Thyroid gland (tissue), 4 donors: ENCODE data around the gene RAB11FIP3. TPM values are rescaled to one million over a fixed set of nuclear protein-coding genes. Genes with fewer than 3 reads are reported as not detected.

Experiments
- DNase-seq, 2 donors: peaks; one replicate each; pipeline ENCODE4 v3.0.0-alpha.2; 2019
- H3K27ac ChIP-seq, 3 donors: fragments of 200-600 bp; sonication (generic); 1 replicate in 2 of 3; 2 replicates in 1 of 3; pipeline ENCODE4 v1.5.1; 2016 to 2019; ENCODE audit warnings: mild to moderate bottlenecking in 1 of 3, moderate library complexity in 1 of 3
- H3K27me3 ChIP-seq: fragments of 200-600 bp; sonication (generic); one replicate; pipeline ENCODE4 v1.5.1; 2019
- H3K36me3 ChIP-seq, 2 donors: fragments of 200-600 bp; sonication (generic); one replicate each; pipeline ENCODE4 v1.5.1; 2016 to 2019
- H3K4me1 ChIP-seq, 2 donors: fragments of 200-600 bp; sonication (generic); one replicate each; pipeline ENCODE4 v1.5.1; 2017 to 2019
- H3K4me3 ChIP-seq, 3 donors: fragments of 200-600 bp; sonication (generic); replicated peaks in 1 of 3; 1 replicate in 2 of 3; 2 replicates in 1 of 3; pipeline ENCODE4 v1.5.1; 2016; ENCODE audit warnings: mild to moderate bottlenecking in 1 of 3
- H3K9me3 ChIP-seq: fragments of 200-600 bp; sonication (generic); one replicate; pipeline ENCODE4 v1.5.1; 2017
- CTCF ChIP-seq, 6 experiments: fragments of 200-600 bp in 3 of 6; fragments of 450-650 bp in 3 of 6; sonication (generic) in 3 of 6; IDR thresholded peaks; one replicate each; pipeline ENCODE4 v1.5.1; 2016 to 2019; ENCODE audit warnings: antibody characterized with exemption in 6 of 6, mild to moderate bottlenecking in 2 of 6, inconsistent platforms in 1 of 6, moderate library complexity in 1 of 6
- POLR2A ChIP-seq, 2 donors: fragments of 450-650 bp; IDR thresholded peaks; one replicate each; pipeline ENCODE4 v1.6.1; 2017; ENCODE audit warnings: antibody characterized with exemption in 2 of 2, mild to moderate bottlenecking in 2 of 2, moderate library complexity in 1 of 2
- WGBS, 2 donors: methylation state at CpG; one replicate each; pipeline ENCODE4 v1.1.5; 2017; 5-methylcytosine and 5-hydroxymethylcytosine counted together
- intact Hi-C: fragments of 100-400 bp; cut with DNase I; formaldehyde crosslinking; loops from one replicate; pipeline ENCODE4 v1.15.1; 2023
- total RNA-seq, 4 donors: library from RNA; depleted of rRNA; stranded (reverse); fragments of >200 nt; gene quantifications; one replicate each; pipeline ENCODE4 v1.2.3, GENCODE V29; 2016

The RAB11FIP3 gene
- total RNA-seq, 4 donors from 2014 or later: 26.6 to 34.3 (median 28.0) TPM

GRCh38 chr16:455453-455852, 30.0 kb downstream of the RAB11FIP3 start:
- no peak for TF ChIP-seq CTCF (IDR thresholded peaks at IDR 0.05)
- TF ChIP-seq POLR2A (IDR thresholded peaks at IDR 0.05): no peak
- intact Hi-C loops: no loop called here
- WGBS, 2 donors: 91 to 98% methylated on average over 12 of the region's 12 CpGs
- H3K27me3 ChIP-seq: no peaks in the 10 kb centered on the region
- H3K4me3 ChIP-seq: no peak overlapping the region
- no peaks in the 10 kb centered on the region for H3K36me3 ChIP-seq
- H3K4me1 ChIP-seq: peaks cover 2 to 17% of the 10 kb centered on the region in 2 donors
- no peaks in the 10 kb centered on the region for H3K9me3 ChIP-seq
- no peak for DNase-seq
- no peak overlapping the region for H3K27ac ChIP-seq

GRCh38 chr16:456891-457483, 31.5 kb downstream of the RAB11FIP3 start:
- Histone ChIP-seq H3K27ac (peak overlapping the region in 1 of 3 donors; percentile 44), H3K27me3 (no peaks in the 10 kb centered on the region), H3K9me3 (no peaks in the 10 kb centered on the region), H3K4me3 (no peak overlapping the region), H3K36me3 (no peaks in the 10 kb centered on the region), H3K4me1 (peaks cover 0 to 5% of the 10 kb centered on the region in 2 donors)
- DNase-seq: peak in 1 of 2 donors; percentile 47
- 70 to 73% methylated on average over 11 of the region's 11 CpGs for WGBS, 2 donors
- TF ChIP-seq POLR2A (IDR thresholded peaks at IDR 0.05): no peak
- no peak for TF ChIP-seq CTCF (IDR thresholded peaks at IDR 0.05)
- intact Hi-C loops: no loop called here

- Histone ChIP-seq H3K4me3 (no peak overlapping the region), H3K27me3 (no peaks in the 10 kb centered on the region), H3K27ac (peak overlapping the region in 2 of 3 donors; percentile 44 to 48), H3K9me3 (no peaks in the 10 kb centered on the region), H3K36me3 (no peaks in the 10 kb centered on the region), H3K4me1 (peaks cover 0 to 5% of the 10 kb centered on the region in 2 donors)
- 76 to 86% methylated on average over 8 to 10 of the region's 14 CpGs for WGBS, 2 donors
- no peak for DNase-seq
- intact Hi-C loops: no loop called here
- TF ChIP-seq POLR2A (IDR thresholded peaks at IDR 0.05) (no peak), CTCF (IDR thresholded peaks at IDR 0.05) (no peak)
Measured at GRCh38 chr16:457732-458400, 32.4 kb downstream of the RAB11FIP3 start.

GRCh38 chr16:459761-460160, 34.3 kb downstream of the RAB11FIP3 start:
- no peaks in the 10 kb centered on the region for H3K27me3 ChIP-seq
- TF ChIP-seq CTCF (IDR thresholded peaks at IDR 0.05) (no peak), POLR2A (IDR thresholded peaks at IDR 0.05) (no peak)
- no peaks in the 10 kb centered on the region for H3K9me3 ChIP-seq
- H3K27ac ChIP-seq: no peak overlapping the region
- H3K4me3 ChIP-seq: no peak overlapping the region
- DNase-seq: peak; percentile 31 to 41
- peaks cover 0 to 5% of the 10 kb centered on the region in 2 donors for H3K4me1 ChIP-seq
- H3K36me3 ChIP-seq: no peaks in the 10 kb centered on the region
- WGBS, 2 donors: 68 to 70% methylated on average over 7 of the region's 7 CpGs
- intact Hi-C loops: no loop called here

GRCh38 chr16:460787-461186, 35.3 kb downstream of the RAB11FIP3 start:
- Histone ChIP-seq H3K4me1 (peaks cover 0 to 5% of the 10 kb centered on the region in 2 donors), H3K27me3 (no peaks in the 10 kb centered on the region), H3K9me3 (no peaks in the 10 kb centered on the region), H3K27ac (no peak overlapping the region), H3K36me3 (no peaks in the 10 kb centered on the region), H3K4me3 (no peak overlapping the region)
- 88 to 95% methylated on average over 19 of the region's 20 CpGs for WGBS, 2 donors
- TF ChIP-seq CTCF (IDR thresholded peaks at IDR 0.05) (no peak), POLR2A (IDR thresholded peaks at IDR 0.05) (no peak)
- intact Hi-C loops: no loop called here
- DNase-seq: no peak
